K562 (cell line): ENCODE data around the gene URGCP. TPM values are rescaled to one million over a fixed set of nuclear protein-coding genes. Genes with fewer than 3 reads are reported as not detected.

ENCODE experiments used
- ARID1B ChIP-seq: fragments of 450-650 bp; IDR thresholded peaks from 2 replicates; pipeline ENCODE4 v1.6.1; 2016; ENCODE audit warnings: antibody characterized with exemption, mild to moderate bottlenecking, inconsistent platforms
- GATAD2B ChIP-seq: fragments of 450-650 bp; IDR thresholded peaks from 2 replicates; pipeline ENCODE4 v1.6.1; 2017; ENCODE audit warnings: mild to moderate bottlenecking, borderline replicate concordance
- IFI16 ChIP-seq: fragments of 250-450 bp; sonication (Bioruptor Pico); IDR thresholded peaks from 2 replicates; pipeline ENCODE4 v2.1.2; 2022; ENCODE audit warnings: mild to moderate bottlenecking, inconsistent platforms
- NCOA1 ChIP-seq: fragments of 450-650 bp; IDR thresholded peaks from 2 replicates; pipeline ENCODE4 v1.6.1; 2016; ENCODE audit warnings: low read depth
- NONO ChIP-seq, 2 experiments: fragments of 200-400 bp in 1 of 2; fragments of 450-650 bp in 1 of 2; formaldehyde crosslinking in 1 of 2; IDR thresholded peaks; 2 replicates each; pipeline ENCODE4 v1.6.1; 2017; ENCODE audit warnings: low read depth in 2 of 2, mild to moderate bottlenecking in 2 of 2, moderate library complexity in 2 of 2, low read length in 1 of 2
- RBM17 ChIP-seq: fragments of 200-400 bp; formaldehyde crosslinking; IDR thresholded peaks from 2 replicates; pipeline ENCODE4 v1.6.1; 2017; ENCODE audit warnings: low read depth, mild to moderate bottlenecking, low read length, borderline replicate concordance
- RFX5 ChIP-seq: IDR thresholded peaks from 2 replicates; pipeline ENCODE4 v1.6.1; 2011; ENCODE audit warnings: low read depth, mild to moderate bottlenecking, improper control_type of control experiment, low read length
- SAP30 ChIP-seq: fragments of 200-600 bp; sonication (generic); IDR thresholded peaks from 2 replicates; pipeline ENCODE4 v1.6.1; 2012; ENCODE audit warnings: borderline replicate concordance, low read depth, mild to moderate bottlenecking, moderate library complexity, low read length, control low read depth, inconsistent platforms; ENCODE audit not compliant: insufficient read depth, poor library complexity, severe bottlenecking
- SMARCA4 ChIP-seq: fragments of 450-650 bp; IDR thresholded peaks from 2 replicates; pipeline ENCODE4 v1.6.1; 2016
- SP1 ChIP-seq: sonication (generic); formaldehyde crosslinking; IDR thresholded peaks from 2 replicates; pipeline ENCODE4 v1.8.1; 2022; ENCODE audit warnings: mild to moderate bottlenecking, missing genetic modification reagents
- TAF15 ChIP-seq: fragments of 200-400 bp; formaldehyde crosslinking; IDR thresholded peaks from 2 replicates; pipeline ENCODE4 v1.6.1; 2017; ENCODE audit warnings: mild to moderate bottlenecking, low read depth, low read length, moderate library complexity
- TAL1 ChIP-seq: fragments of 450-650 bp; IDR thresholded peaks from 2 replicates; pipeline ENCODE4 v1.6.1; 2016; ENCODE audit warnings: mild to moderate bottlenecking
- THRAP3 ChIP-seq: fragments of 450-650 bp; IDR thresholded peaks from 2 replicates; pipeline ENCODE4 v1.6.1; 2016; ENCODE audit warnings: mild to moderate bottlenecking, inconsistent platforms, borderline replicate concordance
- USF2 ChIP-seq: sonication (generic); formaldehyde crosslinking; IDR thresholded peaks from 2 replicates; pipeline ENCODE4 v1.5.0; 2020; ENCODE audit warnings: missing genetic modification reagents
- XRCC3 ChIP-seq: fragments of 450-650 bp; IDR thresholded peaks from 2 replicates; pipeline ENCODE4 v1.6.1; 2017; ENCODE audit warnings: mild to moderate bottlenecking, moderate library complexity
- ZBTB1 ChIP-seq: sonication (generic); formaldehyde crosslinking; IDR thresholded peaks from 2 replicates; pipeline ENCODE4 v1.8.1; 2023; ENCODE audit warnings: missing genetic modification reagents, low read depth, mild to moderate bottlenecking, borderline replicate concordance
- ZBTB49 ChIP-seq: sonication (generic); formaldehyde crosslinking; IDR thresholded peaks from 2 replicates; pipeline ENCODE4 v1.8.0; 2022; ENCODE audit warnings: missing genetic modification reagents, mild to moderate bottlenecking, borderline replicate concordance
- ZKSCAN3 ChIP-seq: fragments of 250-450 bp; sonication (Bioruptor Pico); IDR thresholded peaks from 2 replicates; pipeline ENCODE4 v1.4.0; 2020
- ZNF143 ChIP-seq: sonication (generic); formaldehyde crosslinking; IDR thresholded peaks from 2 replicates; pipeline ENCODE4 v1.9.0; 2022; ENCODE audit warnings: mild to moderate bottlenecking, missing genetic modification reagents
- ZNF253 ChIP-seq: fragments of 250-450 bp; sonication (Bioruptor Pico); conservative IDR thresholded peaks from 2 replicates; pipeline ENCODE4 v1.6.1; 2021; ENCODE audit warnings: mild to moderate bottlenecking
- polyA plus RNA-seq, 8 experiments: library from polyadenylated mRNA; depleted of rRNA in 4 of 8; stranded (reverse) in 5 of 8; unstranded in 3 of 8; fragments of >200 nt; fragmentation: Nextera tagmentation in 2 of 8; fragmentation: Illumina TruSeq in 1 of 8; extraction: Ambion mirVana in 2 of 8; extraction: Trizol in 1 of 8; gene quantifications; 2 replicates each; pipeline versions ENCODE4 v1.2.1 to v1.2.3, GENCODE V29; 2011 to 2014; ENCODE audit warnings: inconsistent platforms in 1 of 8, missing spikeins in 1 of 8
- total RNA-seq, 7 experiments: library from RNA; depleted of rRNA in 6 of 7; stranded (reverse); fragments of >200 nt in 6 of 7; fragmentation: Illumina TruSeq in 2 of 7; extraction: Trizol in 2 of 7; gene quantifications; 2 replicates each; pipeline versions ENCODE4 v1.2.1 to v1.2.3, GENCODE V29; 2011 to 2021; ENCODE audit warnings: low replicate concordance in 1 of 7
- TF ChIP-seq, protein P1 (sequence below): IDR thresholded peaks from 3 replicates; pipeline ENCODE4 v1.6.1; 2011; ENCODE audit warnings: borderline replicate concordance, mild to moderate bottlenecking; ENCODE audit not compliant: insufficient read length, insufficient read depth
- TF ChIP-seq, protein P2 (sequence below): fragments of 250-450 bp; sonication (Bioruptor Pico); IDR thresholded peaks from 2 replicates; pipeline ENCODE4 v1.8.0; 2021; ENCODE audit warnings: moderate library complexity, mild to moderate bottlenecking, inconsistent platforms
- TF ChIP-seq, protein P3 (sequence below): fragments of 450-650 bp; IDR thresholded peaks from one replicate; pipeline ENCODE4 v1.6.1; 2018; ENCODE audit warnings: mild to moderate bottlenecking, moderate library complexity; ENCODE audit not compliant: partially characterized antibody

Gene URGCP
- total and polyA plus RNA-seq, 9 of the 15 experiments (the other 6 are each of a cell fraction or from before 2014, with no cell fraction given), result 1.7 to 25.8 (median 12.5) TPM

GRCh38 chr7:43869006-43869866, 37.2 kb downstream of the URGCP start, which contains the start of gene MRPS24 (continued):
- no peak for TF ChIP-seq USF2 (CRISPR knock-in tag)
- no peak for TF ChIP-seq THRAP3
- TF ChIP-seq TAL1, result no peak
- no peak for TF ChIP-seq ZBTB1
- TF ChIP-seq XRCC3, result no peak
- no peak for TF ChIP-seq ZKSCAN3 (CRISPR knock-in tag)
- TF ChIP-seq, protein P1, sequence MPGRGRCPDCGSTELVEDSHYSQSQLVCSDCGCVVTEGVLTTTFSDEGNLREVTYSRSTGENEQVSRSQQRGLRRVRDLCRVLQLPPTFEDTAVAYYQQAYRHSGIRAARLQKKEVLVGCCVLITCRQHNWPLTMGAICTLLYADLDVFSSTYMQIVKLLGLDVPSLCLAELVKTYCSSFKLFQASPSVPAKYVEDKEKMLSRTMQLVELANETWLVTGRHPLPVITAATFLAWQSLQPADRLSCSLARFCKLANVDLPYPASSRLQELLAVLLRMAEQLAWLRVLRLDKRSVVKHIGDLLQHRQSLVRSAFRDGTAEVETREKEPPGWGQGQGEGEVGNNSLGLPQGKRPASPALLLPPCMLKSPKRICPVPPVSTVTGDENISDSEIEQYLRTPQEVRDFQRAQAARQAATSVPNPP, result no peak
- peak; percentile 87 for TF ChIP-seq SP1 (CRISPR knock-in tag)
- no peak for TF ChIP-seq GATAD2B
- TF ChIP-seq IFI16, result no peak
- peak in 1 of 2 experiments; percentile 97; a peak in 2 of 4 replicates for TF ChIP-seq NONO (IDR thresholded peaks at IDR 0.05; ENCODE audit: low read depth in 2 of 2, low read length in 1 of 2)
- no peak for TF ChIP-seq RFX5
- TF ChIP-seq ZNF253 (CRISPR knock-in tag), result no peak
- no peak for TF ChIP-seq NCOA1
- peak; percentile 69 for TF ChIP-seq SAP30
- TF ChIP-seq ZBTB49 (CRISPR knock-in tag), result no peak
- TF ChIP-seq, protein P2, sequence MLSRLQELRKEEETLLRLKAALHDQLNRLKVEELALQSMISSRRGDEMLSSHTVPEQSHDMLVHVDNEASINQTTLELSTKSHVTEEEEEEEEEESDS (CRISPR knock-in tag), result no peak
- TF ChIP-seq SMARCA4, result no peak
- TF ChIP-seq ARID1B, result no peak
- no peak for TF ChIP-seq TAF15
- no peak for TF ChIP-seq RBM17
- TF ChIP-seq, protein P3, sequence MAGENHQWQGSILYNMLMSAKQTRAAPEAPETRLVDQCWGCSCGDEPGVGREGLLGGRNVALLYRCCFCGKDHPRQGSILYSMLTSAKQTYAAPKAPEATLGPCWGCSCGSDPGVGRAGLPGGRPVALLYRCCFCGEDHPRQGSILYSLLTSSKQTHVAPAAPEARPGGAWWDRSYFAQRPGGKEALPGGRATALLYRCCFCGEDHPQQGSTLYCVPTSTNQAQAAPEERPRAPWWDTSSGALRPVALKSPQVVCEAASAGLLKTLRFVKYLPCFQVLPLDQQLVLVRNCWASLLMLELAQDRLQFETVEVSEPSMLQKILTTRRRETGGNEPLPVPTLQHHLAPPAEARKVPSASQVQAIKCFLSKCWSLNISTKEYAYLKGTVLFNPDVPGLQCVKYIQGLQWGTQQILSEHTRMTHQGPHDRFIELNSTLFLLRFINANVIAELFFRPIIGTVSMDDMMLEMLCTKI, result no peak
- TF ChIP-seq ZNF143 (CRISPR knock-in tag), result no peak
